ENCODE results near the gene CLPTM1L.
"Not testable (repeated sequence)": the region's sequence is repeated elsewhere in the genome, so short reads cannot be mapped to it uniquely, and the experiment has no call there.

CLPTM1L gene

GRCh38 chr5:1293416-1294205 lies 51.3 kb downstream of the CLPTM1L start:
- Histone ChIP-seq H3K9me3 (ENCODE audit: insufficient read depth, low read length) (no peaks in the 10 kb centered on the region), H3K4me1 (ENCODE audit: insufficient read depth, insufficient read length) (peaks cover 3% of the 10 kb centered on the region), H3K27me3 (ENCODE audit: insufficient read depth, insufficient read length) (peaks cover 11% of the 10 kb centered on the region), H3K9ac (ENCODE audit: insufficient read length, low read depth) (peak overlapping the region; percentile 32), H3K36me3 (ENCODE audit: insufficient read depth, insufficient read length, low read length) (peaks cover 5% of the 10 kb centered on the region), H3K4me3 (ENCODE audit: insufficient read length, low read depth) (no peak overlapping the region)
- no peak for DNase-seq (ENCODE audit: low read depth, low spot score)
- no peak for TF ChIP-seq SUZ12 (IDR thresholded peaks at IDR 0.05; ENCODE audit: extremely low read depth, insufficient read depth, insufficient read length)
- TF ChIP-seq YY1 (IDR thresholded peaks at IDR 0.05; ENCODE audit: insufficient read depth, insufficient read length): no peak
- no peak for TF ChIP-seq ZNF274 (IDR thresholded peaks at IDR 0.05; ENCODE audit: low read depth, low read length)

- H3K9me3 ChIP-seq (ENCODE audit: insufficient read depth, low read length): no peaks in the 10 kb centered on the region
- H3K4me3 ChIP-seq (ENCODE audit: insufficient read length, low read depth): no peak overlapping the region
- no peak for DNase-seq (ENCODE audit: low read depth, low spot score)
- no peak overlapping the region for H3K9ac ChIP-seq (ENCODE audit: insufficient read length, low read depth)
- TF ChIP-seq SUZ12 (IDR thresholded peaks at IDR 0.05; ENCODE audit: extremely low read depth, insufficient read depth, insufficient read length): no peak
- H3K4me1 ChIP-seq (ENCODE audit: insufficient read depth, insufficient read length): peaks cover 3% of the 10 kb centered on the region
- peaks cover 5% of the 10 kb centered on the region for H3K36me3 ChIP-seq (ENCODE audit: insufficient read depth, insufficient read length, low read length)
- H3K27me3 ChIP-seq (ENCODE audit: insufficient read depth, insufficient read length): peaks cover 11% of the 10 kb centered on the region
Observed at GRCh38 chr5:1292846-1293415, 52.0 kb downstream of the CLPTM1L start.

GRCh38 chr5:1292139-1292538 lies 52.8 kb downstream of the CLPTM1L start:
- Histone ChIP-seq H3K4me3 (ENCODE audit: insufficient read length, low read depth) (no peak overlapping the region), H3K27me3 (ENCODE audit: insufficient read depth, insufficient read length) (peaks cover 11% of the 10 kb centered on the region)
- DNase-seq (ENCODE audit: low read depth, low spot score): no peak

GRCh38 chr5:1291611-1292080 lies 53.3 kb downstream of the CLPTM1L start:
- TF ChIP-seq YY1 (IDR thresholded peaks at IDR 0.05; ENCODE audit: insufficient read depth, insufficient read length): no peak
- TF ChIP-seq SUZ12 (IDR thresholded peaks at IDR 0.05; ENCODE audit: extremely low read depth, insufficient read depth, insufficient read length): no peak
- TF ChIP-seq ZNF274 (IDR thresholded peaks at IDR 0.05; ENCODE audit: low read depth, low read length): no peak
- Histone ChIP-seq H3K4me3 (ENCODE audit: insufficient read length, low read depth) (no peak overlapping the region), H3K27me3 (ENCODE audit: insufficient read depth, insufficient read length) (peaks cover 11% of the 10 kb centered on the region), H3K9ac (ENCODE audit: insufficient read length, low read depth) (no peak overlapping the region), H3K4me1 (ENCODE audit: insufficient read depth, insufficient read length) (peaks cover 3% of the 10 kb centered on the region), H3K36me3 (ENCODE audit: insufficient read depth, insufficient read length, low read length) (peaks cover 5% of the 10 kb centered on the region), H3K9me3 (ENCODE audit: insufficient read depth, low read length) (no peaks in the 10 kb centered on the region)
- DNase-seq (ENCODE audit: low read depth, low spot score): no peak

More at GRCh38 chr5:1292139-1292538, 52.8 kb downstream of the CLPTM1L start:
- peaks cover 5% of the 10 kb centered on the region for H3K36me3 ChIP-seq (ENCODE audit: insufficient read depth, insufficient read length, low read length)
- peaks cover 3% of the 10 kb centered on the region for H3K4me1 ChIP-seq (ENCODE audit: insufficient read depth, insufficient read length)
- no peaks in the 10 kb centered on the region for H3K9me3 ChIP-seq (ENCODE audit: insufficient read depth, low read length)
- TF ChIP-seq YY1 (IDR thresholded peaks at IDR 0.05; ENCODE audit: insufficient read depth, insufficient read length): no peak
- no peak for TF ChIP-seq SUZ12 (IDR thresholded peaks at IDR 0.05; ENCODE audit: extremely low read depth, insufficient read depth, insufficient read length)
- no peak for TF ChIP-seq ZNF274 (IDR thresholded peaks at IDR 0.05; ENCODE audit: low read depth, low read length)
- H3K9ac ChIP-seq (ENCODE audit: insufficient read length, low read depth): no peak overlapping the region

- H3K4me1 ChIP-seq (ENCODE audit: insufficient read depth, insufficient read length); H3K9me3 ChIP-seq (ENCODE audit: insufficient read depth, low read length); H3K27me3 ChIP-seq (ENCODE audit: insufficient read depth, insufficient read length); DNase-seq (ENCODE audit: low read depth, low spot score); H3K4me3 ChIP-seq (ENCODE audit: insufficient read length, low read depth); H3K9ac ChIP-seq (ENCODE audit: insufficient read length, low read depth); H3K36me3 ChIP-seq (ENCODE audit: insufficient read depth, insufficient read length, low read length): not testable (repeated sequence)
Observed at GRCh38 chr5:1290956-1291355, 53.9 kb downstream of the CLPTM1L start.

- not testable (repeated sequence) for DNase-seq (ENCODE audit: low read depth, low spot score); H3K27me3 ChIP-seq (ENCODE audit: insufficient read depth, insufficient read length); H3K9ac ChIP-seq (ENCODE audit: insufficient read length, low read depth); H3K36me3 ChIP-seq (ENCODE audit: insufficient read depth, insufficient read length, low read length); H3K9me3 ChIP-seq (ENCODE audit: insufficient read depth, low read length); H3K4me3 ChIP-seq (ENCODE audit: insufficient read length, low read depth); H3K4me1 ChIP-seq (ENCODE audit: insufficient read depth, insufficient read length)
Observed at GRCh38 chr5:1289559-1289958, 55.3 kb downstream of the CLPTM1L start.

- Histone ChIP-seq H3K27me3 (ENCODE audit: insufficient read depth, insufficient read length) (no peaks in the 10 kb centered on the region), H3K9ac (ENCODE audit: insufficient read length, low read depth) (no peak overlapping the region), H3K4me1 (ENCODE audit: insufficient read depth, insufficient read length) (no peaks in the 10 kb centered on the region), H3K36me3 (ENCODE audit: insufficient read depth, insufficient read length, low read length) (peaks cover 5% of the 10 kb centered on the region), H3K9me3 (ENCODE audit: insufficient read depth, low read length) (no peaks in the 10 kb centered on the region), H3K4me3 (ENCODE audit: insufficient read length, low read depth) (no peak overlapping the region)
- TF ChIP-seq ZNF274 (IDR thresholded peaks at IDR 0.05; ENCODE audit: low read depth, low read length) (no peak), SUZ12 (IDR thresholded peaks at IDR 0.05; ENCODE audit: extremely low read depth, insufficient read depth, insufficient read length) (no peak), YY1 (IDR thresholded peaks at IDR 0.05; ENCODE audit: insufficient read depth, insufficient read length) (no peak)
- no peak for DNase-seq (ENCODE audit: low read depth, low spot score)
Observed at GRCh38 chr5:1288439-1289335, 56.2 kb downstream of the CLPTM1L start.

Data from NT2/D1 (cell line).